Right lobe of liver (tissue), 6 donors: ENCODE results near the gene BUD23. TPM values are rescaled to one million over a fixed set of nuclear protein-coding genes. Genes with fewer than 3 reads are reported as not detected.

ENCODE experiments used
- ATAC-seq, 4 donors: fragments of 200-7000 bp; cut with Tn5 transposase; one replicate each; pipeline ENCODE4 v1.9.1; 2020; ENCODE audit warnings: mild to moderate bottlenecking in 4 of 4, moderate library complexity in 4 of 4
- DNase-seq, 3 donors: peaks; one replicate each; pipeline ENCODE4 v3.0.0-alpha.2; 2020
- H3K27ac ChIP-seq, 3 donors: fragments of 200-600 bp; one replicate each; pipeline ENCODE4 v1.8.0; 2022
- H3K27me3 ChIP-seq, 2 donors: fragments of 200-600 bp; one replicate each; pipeline ENCODE4 v1.8.0; 2022
- H3K36me3 ChIP-seq, 4 donors: fragments of 200-600 bp; sonication (generic) in 1 of 4; one replicate each; pipeline versions ENCODE4 v1.5.1 to v1.8.0; 2017 to 2022; ENCODE audit warnings: control low read depth in 1 of 4
- H3K4me1 ChIP-seq, 4 donors: fragments of 200-600 bp; sonication (generic) in 1 of 4; one replicate each; pipeline versions ENCODE4 v1.5.1 to v1.8.0; 2017 to 2022; ENCODE audit warnings: control low read depth in 1 of 4
- H3K4me3 ChIP-seq, 3 donors: fragments of 200-600 bp; one replicate each; pipeline ENCODE4 v1.8.0; 2022
- H3K9me3 ChIP-seq, 4 donors: fragments of 200-600 bp; sonication (generic) in 1 of 4; one replicate each; pipeline versions ENCODE4 v1.5.1 to v1.8.0; 2017 to 2022; ENCODE audit warnings: control low read depth in 1 of 4
- CTCF ChIP-seq, 4 donors: fragments of 200-600 bp in 3 of 4; fragments of 450-650 bp in 1 of 4; IDR thresholded peaks; one replicate each; pipeline versions ENCODE4 v1.5.1 to v1.8.0; 2016 to 2022; ENCODE audit warnings: antibody characterized with exemption in 4 of 4, mild to moderate bottlenecking in 2 of 4
- POLR2A ChIP-seq: fragments of 450-650 bp; IDR thresholded peaks from one replicate; pipeline ENCODE4 v1.6.1; 2017; ENCODE audit warnings: antibody characterized with exemption, mild to moderate bottlenecking
- WGBS: methylation state at CpG from one replicate; pipeline ENCODE4 v1.1.6; 2018; ENCODE audit warnings: low coverage, low lambda C conversion rate; ENCODE audit not compliant: insufficient coverage; ENCODE audit errors: missing lambda C conversion rate; 5-methylcytosine and 5-hydroxymethylcytosine counted together
- intact Hi-C, 2 donors: fragments of 100-400 bp; cut with DNase I; formaldehyde crosslinking; loops; one replicate each; pipeline versions ENCODE4 v1.11.2 to v1.14.1; 2022
- total RNA-seq, 6 experiments: library from RNA; depleted of rRNA in 2 of 6; stranded (reverse); fragments of >200 nt in 2 of 6; fragmentation: NEBNext Ultra II Directional in 3 of 6; extraction: Animal tissue kit (Norgen Biotek cat#: 25700) in 3 of 6; gene quantifications; one replicate each; pipeline versions ENCODE4 v1.1.0 to v1.2.4, GENCODE V29; 2016 to 2023
- donor health status: DM: no; HTN: yes; CAD: no.
- donor health status: DM: no; HTN: no; CAD: no.
- donor health status: DM: no; HTN: no; CAD: no.
- donor health status: DM: no; HTN: yes; CAD: no.
- donor health status: DM: no; HTN: yes; CAD: no.

BUD23 gene
- total RNA-seq, 6 experiments from 2014 or later = 24.1 to 35.0 (median 29.2) TPM

- peaks cover 0 to 9% (median 3%) of the 10 kb centered on the region in 4 donors for H3K4me1 ChIP-seq
- no peak overlapping the region for H3K27ac ChIP-seq
- intact Hi-C loops = no loop called here
- H3K27me3 ChIP-seq = no peaks in the 10 kb centered on the region
- WGBS = 30% methylated on average over 1 of the region's 2 CpGs
- ATAC-seq = no peak
- DNase-seq = no peak
- H3K4me3 ChIP-seq = no peak overlapping the region
- H3K36me3 ChIP-seq = no peaks in the 10 kb centered on the region
- no peaks in the 10 kb centered on the region for H3K9me3 ChIP-seq
- TF ChIP-seq POLR2A (no peak), CTCF (IDR thresholded peaks at IDR 0.05) (no peak)
These were observed 40.6 kb upstream of the BUD23 start for GRCh38 chr7:73642834-73643233.

- TF ChIP-seq CTCF (IDR thresholded peaks at IDR 0.05) (no peak), POLR2A (no peak)
- Histone ChIP-seq H3K9me3 (no peaks in the 10 kb centered on the region), H3K36me3 (no peaks in the 10 kb centered on the region), H3K4me1 (peaks cover 0 to 9% (median 3%) of the 10 kb centered on the region in 4 donors), H3K27ac (no peak overlapping the region), H3K4me3 (no peak overlapping the region), H3K27me3 (no peaks in the 10 kb centered on the region)
- WGBS = 35% methylated on average over 4 of the region's 5 CpGs
- intact Hi-C loops = no loop called here
- ATAC-seq = no peak
- DNase-seq = no peak
These were observed 38.6 kb upstream of the BUD23 start for GRCh38 chr7:73644688-73645286.

GRCh38 chr7:73645643-73646174 is 37.7 kb upstream of the BUD23 start:
- no peak overlapping the region for H3K27ac ChIP-seq
- no peak for DNase-seq
- peaks cover 0 to 9% (median 3%) of the 10 kb centered on the region in 4 donors for H3K4me1 ChIP-seq
- intact Hi-C loops = no loop called here
- H3K27me3 ChIP-seq = no peaks in the 10 kb centered on the region
- TF ChIP-seq CTCF (IDR thresholded peaks at IDR 0.05) (no peak), POLR2A (no peak)
- ATAC-seq = no peak
- no peaks in the 10 kb centered on the region for H3K36me3 ChIP-seq
- no peak overlapping the region for H3K4me3 ChIP-seq
- no peaks in the 10 kb centered on the region for H3K9me3 ChIP-seq
- 6% methylated on average over 4 of the region's 4 CpGs for WGBS

- H3K27ac ChIP-seq = peak overlapping the region in 1 of 3 donors; percentile 57
- WGBS = 3% methylated on average over 9 of the region's 16 CpGs
- no peak for ATAC-seq
These were observed 36.3 kb upstream of the BUD23 start for GRCh38 chr7:73646785-73647724.

More at GRCh38 chr7:73646785-73647724, 36.3 kb upstream of the BUD23 start:
- Histone ChIP-seq H3K4me1 (peaks cover 0 to 9% (median 3%) of the 10 kb centered on the region in 4 donors), H3K9me3 (no peaks in the 10 kb centered on the region), H3K27me3 (no peaks in the 10 kb centered on the region), H3K36me3 (no peaks in the 10 kb centered on the region), H3K4me3 (peak overlapping the region; percentile 23 to 55 (median 54))
- no peak for TF ChIP-seq POLR2A
- no peak for TF ChIP-seq CTCF (IDR thresholded peaks at IDR 0.05)
- intact Hi-C loops = no loop called here
- DNase-seq = no peak
